Stimulated activated CD8-positive, alpha-beta memory T cell treated with anti-CD3 and anti-CD28 coated beads, Interleukin-7, amount 100 ng/mL, for 1 hour (primary cell): ENCODE measurements around the gene SRBD1.

ENCODE experiments used
- DNase-seq, 2 donors: peaks; one replicate each; pipeline ENCODE4 v3.0.0-alpha.2; 2020; ENCODE audit warnings: low read depth in 2 of 2

Gene SRBD1

DNA sequence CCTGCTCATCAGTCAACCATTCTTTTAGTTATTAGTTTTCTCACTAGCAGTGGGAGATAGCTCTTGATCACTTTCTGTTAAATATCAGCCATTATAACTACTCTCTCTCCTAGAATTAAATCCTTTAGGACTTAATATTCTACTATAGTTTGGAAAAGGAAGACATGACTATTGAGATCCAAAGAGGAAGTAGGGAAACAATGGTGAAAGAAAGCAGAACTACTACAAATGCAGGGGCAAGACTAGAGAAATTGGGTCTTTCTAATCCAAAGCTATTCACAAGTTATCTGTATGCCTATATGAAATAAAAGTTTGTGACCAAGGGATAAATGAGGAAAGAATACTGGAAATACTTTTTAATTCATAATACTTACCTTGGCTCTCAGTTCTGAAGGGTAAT, 65.1 kb downstream of the SRBD1 start:
- DNase-seq: no peak

DNA sequence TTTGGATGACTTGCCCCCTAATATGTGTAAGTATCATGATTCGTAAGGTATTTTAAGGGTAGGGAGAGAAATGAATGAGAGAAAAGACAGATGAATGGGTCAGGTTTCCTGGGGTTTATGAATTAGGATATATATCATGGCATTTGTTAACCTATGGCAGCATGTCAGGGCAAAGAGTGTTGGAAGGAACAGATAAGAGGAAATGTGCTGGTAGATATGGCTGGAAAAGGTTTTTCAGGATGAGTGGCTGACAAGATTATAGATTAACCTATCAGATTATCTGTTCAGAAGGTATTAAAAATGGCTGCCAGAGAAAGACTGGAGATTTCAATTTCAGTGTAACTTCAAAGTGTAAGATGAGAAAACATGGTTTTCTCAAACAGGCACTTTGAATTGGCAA, 67.8 kb downstream of the SRBD1 start:
- DNase-seq: no peak

DNA sequence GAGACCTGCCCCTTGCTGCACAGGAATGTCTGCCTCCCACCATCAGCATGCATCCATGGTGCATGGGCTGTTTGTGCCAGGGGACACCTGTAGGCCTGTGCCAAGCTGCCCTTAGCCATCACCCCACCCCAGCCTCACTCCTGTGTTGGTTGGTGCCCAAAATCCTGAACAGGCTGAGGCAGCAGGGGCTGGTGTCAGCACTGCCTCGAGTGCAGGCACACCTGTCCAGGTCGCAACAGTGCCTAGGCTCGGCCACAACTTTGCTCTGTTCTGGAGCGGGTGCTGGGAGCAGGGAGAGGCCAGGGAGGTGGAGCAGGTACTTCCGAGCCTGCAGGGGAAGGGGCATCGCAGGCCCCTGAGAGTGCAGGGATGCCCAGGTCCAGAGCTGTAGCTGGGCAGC, 69.1 kb downstream of the SRBD1 start:
- no peak for DNase-seq

DNA sequence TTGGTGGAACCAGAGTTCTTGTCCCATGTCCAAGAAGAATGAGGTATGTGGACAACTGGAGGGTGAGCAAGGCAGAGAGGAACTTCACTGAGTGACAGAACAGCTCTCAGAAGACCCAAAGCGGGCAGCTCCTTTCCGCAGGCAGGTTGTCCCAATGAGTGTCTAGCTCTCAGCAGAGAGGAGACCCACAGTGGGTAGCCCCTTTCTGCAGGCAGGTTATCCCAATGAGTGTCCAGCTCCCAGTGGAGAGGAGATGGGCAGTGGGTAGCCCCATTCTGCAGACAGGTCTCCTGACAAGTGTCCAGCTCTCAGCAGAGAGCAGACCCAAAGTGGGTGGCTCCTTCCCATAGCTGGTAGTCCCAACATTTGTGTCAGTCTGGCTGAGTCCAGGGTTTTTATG, 69.6 kb downstream of the SRBD1 start:
- no peak for DNase-seq

DNA sequence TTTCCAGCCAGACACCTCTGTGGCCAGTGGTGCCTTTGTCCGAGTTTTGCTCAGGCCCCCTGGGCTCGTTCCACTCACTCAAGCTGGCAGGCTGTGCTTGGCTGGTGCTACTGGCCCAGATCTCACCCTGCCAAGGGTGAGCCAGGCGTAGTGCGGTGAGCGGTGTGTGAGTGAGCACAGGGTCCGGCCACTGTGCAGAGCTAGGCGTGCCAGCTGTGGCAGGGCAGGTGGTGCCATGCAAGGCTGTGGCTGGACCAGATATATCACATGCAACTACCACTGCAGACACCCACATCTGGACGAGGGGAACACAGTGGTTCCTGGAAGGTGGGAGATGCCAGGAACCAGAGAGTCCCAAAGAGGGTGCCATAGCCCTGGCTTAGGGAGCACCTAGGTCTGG, 70.1 kb downstream of the SRBD1 start:
- no peak for DNase-seq

DNA sequence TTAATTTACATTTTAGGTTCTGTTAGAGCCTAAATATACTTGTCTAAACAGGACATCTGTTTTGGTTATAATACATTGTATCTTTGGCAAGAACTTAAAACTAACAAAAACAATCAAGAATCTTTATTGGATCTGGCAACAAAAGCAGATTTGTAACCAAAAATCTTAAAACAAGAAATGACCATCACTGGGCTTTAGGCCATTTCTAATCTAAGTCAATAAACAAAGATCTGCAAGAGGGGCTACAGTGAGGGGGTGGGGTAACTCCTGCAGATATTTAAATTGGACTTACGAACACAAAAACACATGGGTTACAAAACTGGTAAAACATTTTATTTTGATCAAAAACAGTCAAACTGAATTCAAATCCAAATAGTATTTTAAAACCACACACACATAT, 77.3 kb downstream of the SRBD1 start:
- DNase-seq: no peak

DNA sequence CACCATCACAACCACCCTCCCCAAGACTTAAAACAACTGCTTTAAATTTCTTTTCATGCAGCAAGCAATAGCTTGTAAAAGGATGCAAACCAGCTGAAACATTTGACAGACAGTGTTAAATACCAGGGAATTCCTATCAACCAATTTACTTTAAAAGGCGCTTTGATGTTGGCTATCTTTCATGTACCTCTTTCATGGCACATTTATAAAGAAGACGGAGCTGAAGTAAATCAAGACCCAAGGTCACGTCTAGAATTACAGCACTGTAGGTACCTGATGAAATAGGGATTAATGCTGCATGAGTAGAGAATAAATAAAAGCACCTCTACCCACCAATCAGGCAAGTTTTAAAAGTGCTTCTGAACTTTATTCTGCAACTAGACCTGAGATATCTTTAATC, 78.9 kb downstream of the SRBD1 start:
- DNase-seq: no peak

DNA sequence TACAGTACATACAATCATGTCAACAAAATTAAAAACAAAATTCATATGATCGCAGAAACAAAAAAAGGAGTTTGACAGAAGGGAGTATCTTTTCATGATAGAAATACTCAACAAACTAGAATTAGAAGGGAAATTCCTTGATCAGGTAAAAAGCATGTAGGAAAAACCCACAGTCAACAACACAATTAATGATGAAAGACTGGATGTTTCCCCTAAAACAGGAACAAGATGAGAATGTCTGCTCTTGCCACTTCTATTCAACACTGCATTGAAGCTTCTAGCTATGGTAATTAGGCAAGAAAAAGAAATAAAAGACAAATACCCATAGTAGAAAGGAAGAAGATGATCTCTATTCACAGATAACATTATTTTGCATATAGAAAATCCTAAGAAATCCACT, 87.1 kb downstream of the SRBD1 start:
- no peak for DNase-seq

DNA sequence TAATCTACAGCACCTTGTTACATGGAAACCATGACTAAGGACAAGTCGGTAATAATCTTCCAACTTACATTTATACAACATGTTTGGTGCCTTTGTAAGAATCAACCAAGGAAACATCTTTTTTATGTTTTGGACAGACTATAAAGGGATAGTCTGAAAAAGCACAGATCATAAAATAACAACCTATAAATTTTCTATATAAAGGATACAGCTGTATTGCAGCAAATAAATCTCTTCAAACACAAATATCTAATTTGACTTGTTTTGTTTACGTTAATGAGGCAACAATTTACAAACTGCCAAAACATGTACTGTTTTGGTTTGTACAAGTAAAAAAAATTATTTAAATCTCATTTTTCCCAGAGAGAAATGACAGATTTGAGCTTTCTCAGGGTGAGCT, 92.5 kb downstream of the SRBD1 start:
- no peak for DNase-seq

DNA sequence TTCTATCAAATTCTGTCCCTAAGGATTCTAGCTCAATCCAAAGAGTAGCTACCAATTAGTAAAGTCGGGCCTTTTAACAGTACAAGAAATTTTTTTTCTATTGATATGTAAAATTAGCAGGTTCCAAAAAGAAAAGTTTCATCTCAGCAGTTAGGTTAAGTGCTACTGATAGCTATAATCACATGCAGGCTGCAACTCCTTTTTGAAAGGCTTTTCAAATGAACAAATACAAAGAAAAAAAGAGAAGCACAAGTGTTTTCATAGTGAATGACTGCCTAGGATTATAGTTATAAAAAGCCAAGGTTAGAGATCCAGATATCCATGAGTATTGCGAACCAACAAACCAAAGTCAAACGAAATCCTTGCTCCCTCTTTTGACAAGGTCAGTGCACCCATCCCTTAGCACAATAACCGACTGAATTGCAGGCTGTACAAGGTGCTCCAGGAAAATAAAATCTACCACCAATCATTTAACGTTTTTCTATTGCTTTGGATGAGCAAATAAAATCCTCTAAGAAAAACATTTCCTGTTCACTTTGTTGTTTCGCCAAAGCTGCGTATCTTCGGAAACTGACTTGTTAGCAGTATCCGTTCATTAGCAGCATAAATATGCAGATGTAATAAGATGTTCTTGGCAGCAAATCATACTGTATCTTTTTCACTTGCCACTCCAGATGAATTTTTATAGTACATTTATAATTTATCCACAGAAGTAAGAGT, 100.2 kb downstream of the SRBD1 start:
- no peak for DNase-seq

DNA sequence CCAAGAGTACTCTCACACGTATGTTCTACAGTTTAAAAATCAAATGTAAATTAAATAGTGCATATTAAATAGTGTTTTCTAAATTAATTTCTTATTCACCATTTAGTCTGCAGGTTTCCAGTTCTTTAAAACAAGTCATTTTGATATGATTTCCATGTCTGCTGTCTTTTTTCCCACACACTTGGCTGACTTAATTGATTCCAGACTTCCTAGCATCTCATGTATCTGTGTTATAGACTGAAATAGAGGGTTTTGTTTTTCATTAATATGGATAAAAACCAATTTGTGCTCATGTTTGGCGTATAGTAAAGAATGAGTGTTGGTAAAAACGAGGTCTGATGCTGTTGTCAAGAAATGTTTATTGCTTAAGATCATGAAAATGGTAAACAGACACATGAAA, 104.3 kb downstream of the SRBD1 start:
- DNase-seq: no peak

DNA sequence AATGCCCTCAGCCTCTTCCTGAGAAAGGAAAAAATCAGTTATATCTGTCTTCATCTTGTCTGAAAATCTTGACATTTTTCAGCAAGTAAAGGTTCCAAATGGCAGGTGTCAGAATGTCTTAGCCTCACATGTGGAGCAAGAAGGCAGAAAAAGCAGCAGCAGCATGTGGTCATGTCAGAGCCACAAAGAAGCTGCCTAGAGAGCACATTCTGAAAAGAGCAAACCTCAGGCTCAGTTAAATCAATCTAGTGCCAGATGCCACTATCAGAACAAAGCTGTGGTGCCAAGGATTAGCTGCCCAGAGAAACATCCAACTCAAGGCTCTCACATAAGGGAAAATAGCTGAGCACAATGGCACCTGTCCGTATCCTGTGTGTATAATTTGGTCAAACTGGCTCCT, 105.9 kb downstream of the SRBD1 start:
- no peak for DNase-seq

DNA sequence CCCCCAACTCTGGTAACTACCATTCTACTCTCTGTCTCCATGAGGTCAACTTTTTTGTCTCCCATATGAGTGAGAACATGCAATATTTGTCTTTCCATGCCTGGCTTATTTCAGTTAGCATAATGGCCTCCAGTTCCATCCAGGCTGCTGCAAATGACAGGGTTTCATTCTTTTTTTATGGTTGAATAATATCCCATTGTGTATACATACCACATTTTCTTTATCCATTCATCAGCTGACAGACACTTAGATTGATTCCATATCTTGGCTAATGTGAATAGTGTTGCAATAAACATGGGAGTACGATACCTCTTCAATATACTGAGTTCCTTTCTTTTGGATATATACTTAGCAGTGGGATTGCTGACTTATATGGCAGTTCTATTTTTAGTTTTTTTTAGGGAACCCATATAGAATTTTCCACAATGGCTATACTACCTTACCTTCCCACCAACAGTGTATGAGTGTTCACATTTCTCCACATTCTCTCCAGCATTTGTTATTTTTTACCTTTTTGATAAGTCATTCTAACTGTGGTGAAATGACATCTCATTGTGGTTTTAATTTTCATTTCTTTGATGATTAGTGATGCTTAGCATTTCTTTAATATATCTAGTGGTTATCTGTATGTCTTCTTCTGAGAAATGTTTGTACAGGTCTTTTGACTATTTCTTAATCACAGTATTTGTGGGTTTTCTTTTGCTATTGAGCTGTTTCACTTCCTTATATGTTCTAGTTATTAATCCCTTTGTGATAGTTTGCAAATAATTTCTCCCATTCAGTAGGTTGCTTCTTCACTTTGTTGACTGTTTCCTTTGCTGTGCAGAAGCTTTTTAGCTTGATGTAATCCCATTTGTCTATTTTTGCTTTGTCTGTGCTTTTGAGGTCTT, 112.2 kb downstream of the SRBD1 start:
- no peak for DNase-seq

DNA sequence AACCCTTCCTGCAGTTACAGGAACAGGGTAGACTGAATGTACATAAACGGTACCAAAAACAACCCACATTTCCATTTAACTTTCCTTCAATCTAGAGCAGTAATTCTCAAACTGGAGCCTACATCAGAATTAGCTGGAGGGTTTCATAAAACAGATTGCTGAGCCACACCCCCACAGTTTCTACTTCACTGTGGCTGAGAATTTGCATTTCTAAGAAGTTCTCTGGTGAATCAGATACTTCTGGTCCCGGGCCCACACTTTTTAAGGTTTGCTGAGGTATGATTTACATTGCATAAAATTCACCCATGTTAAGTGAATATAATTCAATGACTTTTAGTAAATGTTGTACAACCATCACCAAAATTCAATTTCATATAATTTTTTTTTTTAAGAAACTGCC, 113.7 kb downstream of the SRBD1 start:
- DNase-seq: no peak

DNA sequence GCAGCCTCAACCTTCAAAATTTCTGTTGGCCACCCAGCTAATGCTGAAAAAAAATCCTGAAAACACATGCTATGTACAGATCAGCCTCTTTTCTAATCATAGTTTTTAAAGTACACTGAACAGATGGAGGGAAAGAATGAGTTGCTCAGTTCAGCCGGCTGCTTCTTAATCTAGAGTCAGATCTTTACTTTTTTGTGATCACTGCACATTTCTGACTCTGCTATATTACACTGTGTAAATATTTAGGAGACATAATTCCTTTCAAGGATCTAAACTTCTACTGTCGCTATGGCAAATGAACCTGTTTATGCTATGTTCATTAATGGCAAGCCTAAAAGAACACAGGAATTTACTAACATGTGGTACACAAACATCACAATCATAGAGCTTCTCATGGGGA, 114.2 kb downstream of the SRBD1 start:
- no peak for DNase-seq

DNA sequence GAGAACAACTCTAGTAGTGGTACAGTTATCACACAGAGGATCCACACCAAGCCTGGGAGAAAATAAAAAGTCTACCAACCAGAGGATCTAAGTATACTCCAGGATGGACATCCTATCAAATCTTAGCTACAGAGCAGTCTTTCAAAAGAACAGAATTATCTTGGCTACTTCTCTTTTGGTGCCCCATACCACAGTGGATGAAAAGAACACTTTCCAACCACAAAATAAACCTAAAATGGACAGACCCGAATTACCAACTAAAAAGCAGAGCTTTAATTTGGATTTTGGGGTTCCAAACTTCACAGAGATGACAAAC, 116.1 kb downstream of the SRBD1 start:
- DNase-seq: no peak

DNA sequence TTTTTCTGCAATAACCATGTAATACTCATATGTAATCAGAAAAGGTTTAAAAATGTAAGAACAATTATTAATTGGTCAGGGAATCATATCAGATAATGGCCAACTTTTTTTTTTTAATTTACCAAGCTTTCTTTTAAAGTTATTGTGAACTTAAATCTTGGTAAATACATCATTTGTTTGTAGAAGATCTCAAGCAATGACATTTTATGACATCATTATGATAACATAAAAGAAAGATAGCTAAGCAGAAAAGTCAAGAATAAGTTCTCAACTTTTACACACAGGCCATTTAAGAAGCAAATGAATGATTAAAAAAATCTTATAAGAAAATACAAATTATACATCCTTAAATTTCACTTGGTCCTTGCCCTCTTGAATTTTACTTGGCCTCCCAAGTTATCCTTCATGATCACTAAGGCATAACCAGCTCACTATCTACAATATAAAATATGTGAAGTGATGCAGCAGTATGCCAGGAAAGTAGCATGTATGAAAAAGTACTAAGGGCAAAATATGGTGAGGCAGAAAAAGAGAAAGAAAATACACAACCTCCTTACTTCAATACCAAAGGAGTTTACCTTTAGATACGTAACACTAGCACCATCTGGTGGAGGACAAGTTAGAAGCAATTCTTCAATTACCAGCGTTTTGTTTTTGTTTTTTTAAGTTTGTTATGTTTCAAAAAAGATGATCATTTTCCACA, 116.6 kb downstream of the SRBD1 start:
- DNase-seq: no peak

DNA sequence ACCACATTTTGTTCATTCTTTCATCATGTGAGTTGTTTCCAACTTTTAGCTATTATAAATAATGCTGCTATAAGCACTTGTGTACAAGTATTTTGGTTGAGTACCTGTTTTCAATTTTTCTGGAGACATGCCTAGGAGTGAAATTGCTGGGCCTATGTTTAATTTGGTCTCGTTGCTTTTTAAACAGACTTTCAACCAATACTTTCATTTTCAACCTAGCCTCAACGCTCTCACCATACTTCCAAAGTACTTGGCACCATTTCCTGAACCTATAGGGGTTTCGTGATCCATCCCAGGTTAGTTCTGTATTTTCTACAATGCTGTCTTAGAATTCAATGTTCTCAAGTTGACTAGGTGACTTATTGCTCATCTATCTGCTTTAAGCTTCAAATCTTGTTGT, 126.1 kb downstream of the SRBD1 start:
- no peak for DNase-seq

DNA sequence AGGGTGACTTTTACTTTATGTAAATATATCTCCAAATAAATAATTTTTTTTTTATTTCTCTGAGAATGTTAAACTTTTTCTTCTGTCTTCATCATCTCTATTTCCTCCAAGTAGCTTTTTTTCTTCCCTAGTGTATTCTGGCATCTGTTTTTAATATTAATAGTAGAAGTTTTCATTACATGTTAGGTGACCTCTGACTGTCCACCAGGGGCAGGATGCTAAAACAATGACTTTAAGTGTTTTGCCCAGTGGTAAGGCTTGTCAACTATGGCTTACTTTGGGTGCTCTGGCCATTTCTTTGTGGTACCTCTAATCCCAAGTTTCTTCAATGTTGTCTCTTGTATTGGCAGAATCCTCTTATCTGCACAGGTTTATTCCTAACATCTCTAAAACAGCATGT, 127.1 kb downstream of the SRBD1 start:
- DNase-seq: no peak

DNA sequence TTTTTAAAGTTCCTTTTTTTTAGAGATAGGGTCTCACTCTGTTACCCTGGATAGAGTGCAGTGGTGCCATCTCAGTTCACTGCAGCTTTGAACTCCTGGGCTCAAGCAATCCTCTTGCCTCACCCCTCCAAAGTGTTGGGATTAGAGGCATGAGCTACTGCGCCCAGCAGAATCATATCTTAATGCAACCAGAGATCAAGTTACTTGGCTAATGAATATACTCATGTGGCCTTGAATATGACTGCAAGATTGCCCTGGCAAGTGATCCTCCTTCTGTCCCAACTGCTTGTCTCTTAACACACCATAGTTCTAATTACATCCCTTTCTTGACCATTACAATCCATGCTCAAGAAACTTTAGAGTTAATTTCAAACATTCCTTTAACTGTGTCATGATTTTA, 133.5 kb downstream of the SRBD1 start:
- DNase-seq: no peak

DNA sequence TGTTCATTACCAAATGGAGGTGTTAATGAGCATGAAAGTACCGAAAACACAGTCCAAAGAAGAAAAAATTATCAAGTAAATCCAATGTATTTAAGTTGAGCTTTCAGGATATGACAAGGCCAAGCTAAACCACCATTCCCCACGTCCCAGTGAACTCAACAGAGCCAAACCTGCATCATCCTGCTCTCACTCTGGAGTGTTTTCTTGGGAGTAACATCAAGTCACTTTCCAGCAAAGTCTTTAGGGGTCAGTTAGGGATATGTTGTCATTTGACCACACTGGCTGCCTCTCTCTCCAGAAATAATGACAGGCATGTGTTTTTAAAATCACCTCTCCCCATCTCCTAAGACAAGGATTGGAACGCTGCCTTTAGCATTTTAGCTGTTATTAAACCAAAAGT, 140.5 kb downstream of the SRBD1 start:
- DNase-seq: no peak

DNA sequence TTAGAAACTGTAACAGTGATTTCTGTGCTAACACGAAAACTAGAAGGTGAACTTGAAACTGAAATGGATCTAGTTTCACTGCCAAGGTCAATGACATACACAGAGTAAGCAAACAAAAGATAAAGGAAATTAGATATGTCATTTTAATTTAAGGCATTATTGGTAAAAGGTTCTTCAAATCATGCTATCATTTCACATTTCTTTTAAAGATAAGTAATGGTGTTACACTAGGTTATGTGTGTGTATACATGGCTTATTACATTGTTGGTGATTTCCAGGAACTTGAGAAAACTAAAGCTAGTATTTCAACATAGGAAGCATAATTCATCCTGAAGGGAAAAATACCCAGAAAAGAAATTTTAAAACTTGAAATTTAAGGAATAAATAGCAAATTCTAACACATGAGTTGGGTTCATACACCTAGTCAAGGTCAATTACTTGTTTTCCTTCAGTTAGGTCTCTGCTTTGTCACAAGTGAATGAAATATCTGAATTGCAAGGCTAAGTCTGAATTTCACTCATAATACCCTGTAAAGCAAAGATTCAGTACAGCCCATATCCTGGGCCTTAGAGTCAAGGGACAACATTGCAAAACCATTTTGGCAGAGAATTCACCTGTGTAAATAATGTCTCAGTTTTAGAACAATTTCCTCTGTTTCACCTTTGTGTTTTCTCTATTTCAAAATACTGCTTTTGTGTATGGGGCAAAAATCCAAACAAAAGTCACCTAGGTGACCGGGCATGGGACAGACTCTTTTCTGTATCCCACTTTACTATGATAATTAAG, 141.6 kb downstream of the SRBD1 start:
- DNase-seq: no peak
